OCI-LY7 (cell line): ENCODE data around the gene PTPRU. TPM values are rescaled to one million over a fixed set of nuclear protein-coding genes. Genes with fewer than 3 reads are reported as not detected.

ENCODE experiments used
- BruUV-seq: library from RNA; stranded (reverse); fragments of 400-500 nt; replicated peaks from 2 replicates; lab custom pipeline; 2021; lab: Mats Ljungman, UMichigan
- CTCF ChIA-PET: fragments of 300-600 bp; sonication (Branson Sonifier 250); formaldehyde crosslinking; loops from one replicate; lab custom pipeline; 2022; ENCODE audit warnings: antibody characterized with exemption; ENCODE audit not compliant: unreplicated experiment; lab: Charles Lee
- POLR2A ChIA-PET: fragments of 300-600 bp; sonication (Branson Sonifier 250); formaldehyde crosslinking; loops from one replicate; lab custom pipeline; 2022; ENCODE audit warnings: antibody characterized with exemption; lab: Charles Lee
- DNase-seq: peaks from one replicate; pipeline ENCODE4 v3.0.0-alpha.2; 2015; ENCODE audit warnings: low spot score
- H2AFZ ChIP-seq: fragments of 200-600 bp; sonication (generic), shearing (Covaris generic); 2 replicates; pipeline ENCODE4 v1.6.1; 2014; ENCODE audit warnings: mild to moderate bottlenecking, antibody characterized with exemption, low read length, moderate library complexity
- H3K27ac ChIP-seq: fragments of 200-600 bp; sonication (generic); 2 replicates; pipeline ENCODE4 v1.5.1; 2014; ENCODE audit warnings: mixed run types, low read depth, mild to moderate bottlenecking, moderate library complexity, low read length, inconsistent platforms; ENCODE audit not compliant: poor library complexity, severe bottlenecking
- H3K36me3 ChIP-seq: fragments of 200-600 bp; sonication (generic); 2 replicates; pipeline ENCODE4 v1.6.1; 2014; ENCODE audit warnings: mild to moderate bottlenecking, antibody characterized with exemption, low read length, moderate library complexity, mixed read lengths; ENCODE audit not compliant: insufficient read depth
- H3K4me1 ChIP-seq: fragments of 200-600 bp; sonication (generic); 2 replicates; pipeline ENCODE4 v1.5.1; 2014; ENCODE audit warnings: mild to moderate bottlenecking, low read length; ENCODE audit not compliant: insufficient read depth, poor library complexity, severe bottlenecking
- H3K4me2 ChIP-seq: fragments of 200-600 bp; sonication (generic); 2 replicates; pipeline ENCODE4 v1.6.1; 2014; ENCODE audit warnings: mild to moderate bottlenecking, low read length
- H3K4me3 ChIP-seq: fragments of 200-600 bp; sonication (generic); 2 replicates; pipeline ENCODE4 v1.5.1; 2014; ENCODE audit warnings: mild to moderate bottlenecking, low read depth, low read length; ENCODE audit not compliant: poor library complexity, severe bottlenecking
- H3K79me2 ChIP-seq: fragments of 200-600 bp; sonication (generic); 2 replicates; pipeline ENCODE4 v1.6.1; 2016; ENCODE audit warnings: low read depth, mild to moderate bottlenecking, low read length, moderate library complexity, mixed read lengths; ENCODE audit not compliant: insufficient read depth
- H3K9me2 ChIP-seq: fragments of 200-600 bp; sonication (generic); 2 replicates; pipeline ENCODE4 v1.6.1; 2016; ENCODE audit warnings: mild to moderate bottlenecking, low read length, mixed read lengths; ENCODE audit not compliant: insufficient read depth
- H3K9me3 ChIP-seq: fragments of 200-600 bp; sonication (generic); 2 replicates; pipeline ENCODE4 v1.6.1; 2014; ENCODE audit warnings: mild to moderate bottlenecking, mixed run types, low read length, mixed read lengths
- H4K20me1 ChIP-seq: fragments of 200-600 bp; sonication (generic); 2 replicates; pipeline ENCODE4 v1.6.1; 2014; ENCODE audit warnings: mild to moderate bottlenecking, antibody characterized with exemption, low read length, moderate library complexity, mixed read lengths; ENCODE audit not compliant: insufficient read depth
- CTCF ChIP-seq: fragments of 200-600 bp; sonication (generic); conservative IDR thresholded peaks from 2 replicates; pipeline ENCODE4 v1.5.1; 2014; ENCODE audit warnings: mild to moderate bottlenecking, antibody characterized with exemption, low read length, moderate library complexity, mixed read lengths
- EZH2phosphoT487 ChIP-seq: fragments of 200-600 bp; sonication (generic); IDR thresholded peaks from 2 replicates; pipeline ENCODE4 v1.6.1; 2018; ENCODE audit warnings: low read depth, borderline replicate concordance, mild to moderate bottlenecking, mixed run types, antibody characterized with exemption, low read length, moderate library complexity, mixed read lengths
- intact Hi-C: fragments of 100-400 bp; cut with micrococcal nuclease; formaldehyde crosslinking; loops from one replicate; pipeline ENCODE4 v1.10.0; 2022; ENCODE audit not compliant: unreplicated experiment
- total RNA-seq, 2 experiments: library from RNA; depleted of rRNA in 1 of 2; stranded (reverse); fragments of >200 nt in 1 of 2; shearing (Covaris generic) in 1 of 2; gene quantifications; 2 replicates each; pipeline ENCODE4 v1.2.3, GENCODE V29; 2014 to 2022

Gene PTPRU
- total RNA-seq, 2 experiments from 2014 or later = 2.5 to 4.6 TPM

GRCh38 chr1:29255134-29255666 lies 18.9 kb downstream of the PTPRU start:
- H3K4me1 ChIP-seq = no peaks in the 10 kb centered on the region
- H3K36me3 ChIP-seq = no peaks in the 10 kb centered on the region
- intact Hi-C loops = no loop called here
- H3K9me2 ChIP-seq = no peaks in the 10 kb centered on the region
- no peaks in the 10 kb centered on the region for H3K79me2 ChIP-seq
- H2AFZ ChIP-seq = no peak overlapping the region
- H3K9me3 ChIP-seq = no peaks in the 10 kb centered on the region
- no peak for DNase-seq
- no peak overlapping the region for H3K27ac ChIP-seq
- no peaks in the 10 kb centered on the region for H4K20me1 ChIP-seq
- ChIA-PET POLR2A (no interaction called here), CTCF (no interaction called here)
- H3K4me2 ChIP-seq = no peak overlapping the region
- no TSS peak for BruUV-seq
- no peak overlapping the region for H3K4me3 ChIP-seq
- no peak for TF ChIP-seq CTCF
- no peak for TF ChIP-seq EZH2phosphoT487

GRCh38 chr1:29256394-29256793 lies 20.1 kb downstream of the PTPRU start:
- Histone ChIP-seq H2AFZ (no peak overlapping the region), H3K4me3 (no peak overlapping the region), H3K79me2 (no peaks in the 10 kb centered on the region), H3K4me2 (no peak overlapping the region), H3K36me3 (no peaks in the 10 kb centered on the region), H3K9me2 (no peaks in the 10 kb centered on the region), H3K4me1 (no peaks in the 10 kb centered on the region), H4K20me1 (no peaks in the 10 kb centered on the region), H3K9me3 (no peaks in the 10 kb centered on the region), H3K27ac (no peak overlapping the region)
- POLR2A ChIA-PET = no interaction called here
- DNase-seq = peak; percentile 27
- CTCF ChIA-PET = no interaction called here
- no TSS peak for BruUV-seq
- no peak for TF ChIP-seq EZH2phosphoT487
- 0 out of 2 replicates have a peak, but pooled peaks have one; percentile 26 for TF ChIP-seq CTCF
- intact Hi-C loops = no loop called here

- Histone ChIP-seq H3K9me2 (no peaks in the 10 kb centered on the region), H3K4me2 (no peak overlapping the region), H3K9me3 (no peaks in the 10 kb centered on the region), H3K4me3 (no peak overlapping the region), H3K36me3 (no peaks in the 10 kb centered on the region), H2AFZ (no peak overlapping the region), H3K79me2 (no peaks in the 10 kb centered on the region), H3K27ac (no peak overlapping the region), H4K20me1 (no peaks in the 10 kb centered on the region), H3K4me1 (no peaks in the 10 kb centered on the region)
- intact Hi-C loops = no loop called here
- TF ChIP-seq EZH2phosphoT487 (no peak), CTCF (no peak)
- POLR2A ChIA-PET = no interaction called here
- BruUV-seq = no TSS peak
- DNase-seq = no peak
- CTCF ChIA-PET = interaction anchor here (0.7 kb wide), 1 partner anchor 531 kb away, joined by 3 read pairs; no protein-coding TSS in a partner anchor
Observed at GRCh38 chr1:29256979-29257804, 20.9 kb downstream of the PTPRU start.
